Measurements from ENCODE around the gene ANKRA2.

- no peak for TF ChIP-seq CTCF (IDR thresholded peaks at IDR 0.05; ENCODE audit: low read length)
- no peak for TF ChIP-seq EZH2 (optimal IDR thresholded peaks at IDR 0.05; ENCODE audit: low read depth, low read length)
Observed at GRCh38 chr5:73525606-73526203, 39.7 kb downstream of the ANKRA2 start.
